Kidney (tissue), 14 donors: ENCODE data around the gene SMG7. TPM values are rescaled to one million over a fixed set of nuclear protein-coding genes. Genes with fewer than 3 reads are reported as not detected.
A peak's percentile ranks its signal among the peaks of the same experiment; 100 is the strongest.

Experiments
- DNase-seq, 5 donors: peaks; one replicate each; pipeline ENCODE4 v3.0.0-alpha.2; 2013 to 2020
- FAIRE-seq: peaks from 2 replicates; lab custom pipeline; 2012; peaks lifted over from hg19 to GRCh38; lab: Jason Lieb, UNC
- H3K27ac ChIP-seq, 2 donors: one replicate each; pipeline ENCODE4 v1.7.0; 2013; ENCODE audit warnings: low read depth in 2 of 2, low read length in 2 of 2, inconsistent platforms in 1 of 2
- H3K27me3 ChIP-seq: one replicate; pipeline ENCODE4 v1.7.1; 2013; ENCODE audit warnings: low read length, inconsistent platforms; ENCODE audit not compliant: control insufficient read depth, insufficient read depth
- H3K36me3 ChIP-seq, 3 donors: one replicate each; pipeline versions ENCODE4 v1.7.0 to v1.7.1; 2013; ENCODE audit warnings: low read length in 3 of 3, control low read depth in 1 of 3, inconsistent platforms in 1 of 3; ENCODE audit not compliant: insufficient read depth in 3 of 3, control insufficient read depth in 2 of 3
- H3K4me1 ChIP-seq, 3 donors: one replicate each; pipeline versions ENCODE4 v1.7.0 to v1.7.1; 2013; ENCODE audit warnings: low read length in 3 of 3, inconsistent platforms in 1 of 3, low read depth in 1 of 3; ENCODE audit not compliant: control insufficient read depth in 2 of 3, insufficient read depth in 2 of 3
- H3K4me3 ChIP-seq, 3 donors: one replicate each; pipeline versions ENCODE4 v1.7.0 to v1.8.1; 2013; ENCODE audit warnings: low read length in 3 of 3, control low read depth in 1 of 3, inconsistent platforms in 1 of 3
- H3K9ac ChIP-seq, 3 donors: one replicate each; pipeline versions ENCODE4 v1.7.0 to v1.7.1; 2013; ENCODE audit warnings: low read length in 3 of 3, control low read depth in 1 of 3, inconsistent platforms in 1 of 3
- H3K9me3 ChIP-seq, 3 donors: one replicate each; pipeline versions ENCODE4 v1.7.0 to v1.7.1; 2013; ENCODE audit warnings: low read length in 3 of 3, control low read depth in 1 of 3, inconsistent platforms in 1 of 3; ENCODE audit not compliant: control insufficient read depth in 2 of 3, insufficient read depth in 1 of 3
- CTCF ChIP-seq: IDR thresholded peaks from 3 replicates; pipeline ENCODE4 v1.5.1; 2012; ENCODE audit warnings: mild to moderate bottlenecking, moderate library complexity, borderline replicate concordance; ENCODE audit not compliant: insufficient read depth; ENCODE audit errors: extremely low read depth
- intact Hi-C: fragments of 100-400 bp; cut with DNase I; formaldehyde crosslinking; loops from one replicate; pipeline ENCODE4 v1.11.1; 2022
- polyA plus RNA-seq: library from polyadenylated mRNA; stranded (reverse); fragments of 350-450 nt; fragmentation: Illumina TruSeq; extraction: RNeasy Lipid Tissue Mini Kit (QIAGEN cat#74804); gene quantifications from one replicate; pipeline ENCODE4 v1.2.3, GENCODE V29; 2014; ENCODE audit warnings: low read depth, low replicate concordance; ENCODE audit not compliant: insufficient read depth
- total RNA-seq: library from RNA; stranded (reverse); fragmentation: NEBNext Ultra II Directional; extraction: Animal tissue kit (Norgen Biotek cat#: 25700); gene quantifications from one replicate; pipeline ENCODE4 v1.2.1, GENCODE V29; 2021
- donor health status: control.
- donor health status: control.
- donor health status: control.
- donor health status: control.
- donor health status: control.
- donor health status: DM: yes; HTN: yes; CAD: no.
- donor health status: Normal renal cell carcinoma (clear cell type).

SMG7 gene
- total and polyA plus RNA-seq, 2 donors from 2014 or later: 15.4 to 56.3 TPM

GRCh38 chr1:183598386-183598785 is 126.1 kb downstream of the SMG7 start:
- Histone ChIP-seq H3K4me3 (no peak overlapping the region), H3K36me3 (no peaks in the 10 kb centered on the region), H3K4me1 (peaks cover 0 to 4% (median 0%) of the 10 kb centered on the region in 3 donors), H3K27ac (no peak overlapping the region), H3K9ac (no peak overlapping the region), H3K27me3 (no peaks in the 10 kb centered on the region), H3K9me3 (no peaks in the 10 kb centered on the region)
- no peak for TF ChIP-seq CTCF
- DNase-seq (peak in 2 of 5 donors; percentile 37 to 48), FAIRE-seq (no peak)
- intact Hi-C loops: no loop called here

- H3K27ac ChIP-seq: no peak overlapping the region
- no peak for TF ChIP-seq CTCF
- FAIRE-seq (no peak), DNase-seq (no peak)
- no peak overlapping the region for H3K9ac ChIP-seq
- H3K27me3 ChIP-seq: no peaks in the 10 kb centered on the region
- H3K36me3 ChIP-seq: no peaks in the 10 kb centered on the region
- H3K4me1 ChIP-seq: peaks cover 0 to 4% (median 0%) of the 10 kb centered on the region in 3 donors
- no peaks in the 10 kb centered on the region for H3K9me3 ChIP-seq
- intact Hi-C loops: no loop called here
- H3K4me3 ChIP-seq: no peak overlapping the region
Observed at GRCh38 chr1:183600136-183600535, 127.8 kb downstream of the SMG7 start.

GRCh38 chr1:183600634-183601033 is 128.3 kb downstream of the SMG7 start:
- Histone ChIP-seq H3K9ac (no peak overlapping the region), H3K36me3 (no peaks in the 10 kb centered on the region), H3K9me3 (no peaks in the 10 kb centered on the region), H3K27ac (no peak overlapping the region), H3K4me1 (peaks cover 0 to 4% (median 0%) of the 10 kb centered on the region in 3 donors), H3K4me3 (no peak overlapping the region), H3K27me3 (no peaks in the 10 kb centered on the region)
- no peak for DNase-seq
- no peak for FAIRE-seq
- TF ChIP-seq CTCF: no peak
- intact Hi-C loops: no loop called here

GRCh38 chr1:183602510-183602909 is 130.2 kb downstream of the SMG7 start:
- Histone ChIP-seq H3K27me3 (no peaks in the 10 kb centered on the region), H3K9me3 (no peaks in the 10 kb centered on the region)
- FAIRE-seq: no peak

More at GRCh38 chr1:183602510-183602909, 130.2 kb downstream of the SMG7 start:
- Histone ChIP-seq H3K4me3 (no peak overlapping the region), H3K36me3 (no peaks in the 10 kb centered on the region), H3K4me1 (peaks cover 0 to 4% (median 0%) of the 10 kb centered on the region in 3 donors), H3K9ac (no peak overlapping the region), H3K27ac (no peak overlapping the region)
- intact Hi-C loops: no loop called here
- TF ChIP-seq CTCF: no peak
- no peak for DNase-seq
